SK-N-SH (cell line): ENCODE data around the gene AGPAT3. TPM values are rescaled to one million over a fixed set of nuclear protein-coding genes. Genes with fewer than 3 reads are reported as not detected.

Experiments
- CTCF ChIA-PET: fragments of 300-600, 350-600 bp; formaldehyde crosslinking; extraction: SDS; loops from one replicate; lab custom pipeline; 2021; lab: Yijun Ruan, JAX
- POLR2A ChIA-PET: fragments of 350-600 bp; sonication (Branson Sonifier 250); formaldehyde crosslinking; extraction: SDS; loops from one replicate; lab custom pipeline; 2020; ENCODE audit warnings: antibody characterized with exemption, inconsistent platforms; lab: Yijun Ruan, JAX
- DNase-seq: peaks from one replicate; pipeline ENCODE4 v3.0.0; 2012
- H2AFZ ChIP-seq: fragments of 200-600 bp; sonication (generic); 2 replicates; pipeline ENCODE4 v1.8.1; 2016; ENCODE audit warnings: antibody characterized with exemption, mild to moderate bottlenecking, low read depth
- H3F3A ChIP-seq: fragments of 200-600 bp; sonication (generic); replicated peaks from 2 replicates; pipeline ENCODE3; 2016; ENCODE audit warnings: antibody characterized with exemption, mild to moderate bottlenecking; ENCODE audit not compliant: insufficient read depth
- H3K27ac ChIP-seq, 2 experiments: fragments of 200-500 bp in 1 of 2; fragments of 200-600 bp in 1 of 2; sonication (Bioruptor generic) in 1 of 2; sonication (generic), shearing (Covaris generic) in 1 of 2; 2 replicates each; pipeline versions ENCODE4 v1.5.1 to v1.6.1; 2014 to 2016; ENCODE audit warnings: low read depth in 2 of 2, inconsistent platforms in 1 of 2, low read length in 1 of 2, mild to moderate bottlenecking in 1 of 2, mixed read lengths in 1 of 2
- H3K27me3 ChIP-seq: fragments of 200-600 bp; sonication (generic), shearing (Covaris generic); 2 replicates; pipeline ENCODE4 v1.6.1; 2016; ENCODE audit warnings: mixed run types; ENCODE audit not compliant: insufficient read depth
- H3K36me3 ChIP-seq, 2 experiments: fragments of 200-500 bp in 1 of 2; fragments of 200-600 bp in 1 of 2; sonication (Bioruptor generic) in 1 of 2; sonication (generic) in 1 of 2; replicated peaks in 1 of 2; 2 replicates each; pipeline versions ENCODE3 to v1.5.1; 2014 to 2016; ENCODE audit warnings: low read length in 1 of 2, mild to moderate bottlenecking in 1 of 2; ENCODE audit not compliant: insufficient read depth in 2 of 2, control insufficient read depth in 1 of 2
- H3K4me1 ChIP-seq, 2 experiments: fragments of 200-500 bp in 1 of 2; fragments of 200-600 bp in 1 of 2; sonication (Bioruptor generic) in 1 of 2; sonication (generic), shearing (Covaris generic) in 1 of 2; 2 replicates each; pipeline versions ENCODE4 v1.5.1 to v1.6.1; 2014 to 2016; ENCODE audit warnings: low read depth in 1 of 2, low read length in 1 of 2, mixed run types in 1 of 2; ENCODE audit not compliant: insufficient read depth in 2 of 2, control insufficient read depth in 1 of 2
- H3K4me2 ChIP-seq: fragments of 200-600 bp; sonication (generic), shearing (Covaris generic); 2 replicates; pipeline ENCODE4 v1.6.1; 2017; ENCODE audit warnings: mixed run types
- H3K4me3 ChIP-seq, 2 experiments: fragments of 200-500 bp in 1 of 2; fragments of 200-600 bp in 1 of 2; sonication (Bioruptor generic) in 1 of 2; sonication (generic), shearing (Covaris generic) in 1 of 2; 2 replicates each; pipeline versions ENCODE4 v1.5.1 to v1.8.1; 2014 to 2016; ENCODE audit warnings: low read depth in 2 of 2, inconsistent platforms in 1 of 2, low read length in 1 of 2, mild to moderate bottlenecking in 1 of 2, mixed read lengths in 1 of 2, moderate library complexity in 1 of 2
- H3K79me2 ChIP-seq: fragments of 200-600 bp; sonication (generic); 2 replicates; pipeline ENCODE4 v1.8.1; 2017; ENCODE audit warnings: mild to moderate bottlenecking; ENCODE audit not compliant: insufficient read depth
- H3K9ac ChIP-seq: fragments of 200-600 bp; sonication (generic); 2 replicates; pipeline ENCODE4 v1.6.1; 2017; ENCODE audit warnings: mixed run types
- H3K9me2 ChIP-seq: fragments of 200-600 bp; sonication (generic); 2 replicates; pipeline ENCODE4 v1.6.1; 2017; ENCODE audit warnings: mixed run types
- H3K9me3 ChIP-seq: fragments of 200-600 bp; sonication (generic); 2 replicates; pipeline ENCODE4 v1.6.1; 2017; ENCODE audit warnings: mixed run types, mild to moderate bottlenecking, moderate library complexity
- H4K20me1 ChIP-seq: fragments of 200-600 bp; sonication (generic); 2 replicates; pipeline ENCODE4 v1.6.1; 2017; ENCODE audit warnings: mild to moderate bottlenecking, mixed run types; ENCODE audit not compliant: insufficient read depth
- CTCF ChIP-seq: fragments of 200-600 bp; sonication (generic); IDR thresholded peaks from 2 replicates; pipeline ENCODE4 v1.6.1; 2017; ENCODE audit warnings: antibody characterized with exemption, mild to moderate bottlenecking, moderate library complexity
- EP300 ChIP-seq, 2 experiments: IDR thresholded peaks; 2 replicates each; pipeline versions ENCODE4 v1.4.0 to v1.6.1; 2012; ENCODE audit warnings: borderline replicate concordance in 1 of 2, low read depth in 1 of 2, low read length in 1 of 2
- EZH2phosphoT487 ChIP-seq: fragments of 200-600 bp; sonication (generic); IDR thresholded peaks from 2 replicates; pipeline ENCODE4 v1.6.1; 2017; ENCODE audit warnings: low read depth, mixed run types, mild to moderate bottlenecking, antibody characterized with exemption, moderate library complexity, borderline replicate concordance
- FOXJ3 ChIP-seq: sonication (generic); formaldehyde crosslinking; IDR thresholded peaks from 2 replicates; pipeline ENCODE4 v1.5.1; 2020; ENCODE audit warnings: mild to moderate bottlenecking, missing genetic modification reagents
- GABPA ChIP-seq: IDR thresholded peaks from 2 replicates; pipeline ENCODE4 v1.4.0; 2012; ENCODE audit warnings: low read depth, mild to moderate bottlenecking
- JUND ChIP-seq: IDR thresholded peaks from 2 replicates; pipeline ENCODE4 v1.4.0; 2012
- MAX ChIP-seq: IDR thresholded peaks from 2 replicates; pipeline ENCODE4 v1.4.0; 2012; ENCODE audit warnings: low read depth
- MEF2A ChIP-seq: IDR thresholded peaks from 2 replicates; pipeline ENCODE4 v1.4.0; 2012; ENCODE audit warnings: low read depth, borderline replicate concordance
- NRF1 ChIP-seq: IDR thresholded peaks from 2 replicates; pipeline ENCODE4 v1.6.1; 2012; ENCODE audit warnings: low read depth, mild to moderate bottlenecking, low read length
- PBX3 ChIP-seq: IDR thresholded peaks from 2 replicates; pipeline ENCODE4; 2012
- RAD21 ChIP-seq: IDR thresholded peaks from 2 replicates; pipeline ENCODE4 v1.6.1; 2012; ENCODE audit warnings: mild to moderate bottlenecking, low read length
- RFX5 ChIP-seq: IDR thresholded peaks from 2 replicates; pipeline ENCODE4 v1.6.1; 2012; ENCODE audit warnings: mild to moderate bottlenecking, improper control_type of control experiment, low read length
- RXRA ChIP-seq: IDR thresholded peaks from 2 replicates; pipeline ENCODE4 v1.4.0; 2012; ENCODE audit warnings: low read depth, mild to moderate bottlenecking, borderline replicate concordance
- SMC3 ChIP-seq: IDR thresholded peaks from 2 replicates; pipeline ENCODE4 v1.6.1; 2012; ENCODE audit warnings: low read depth, low read length, improper control_type of control experiment
- TAF1 ChIP-seq: IDR thresholded peaks from 2 replicates; pipeline ENCODE4 v1.6.1; 2012; ENCODE audit warnings: low read depth, mild to moderate bottlenecking, low read length, moderate library complexity, borderline replicate concordance
- TCF12 ChIP-seq: IDR thresholded peaks from 2 replicates; pipeline ENCODE4 v1.4.0; 2012
- YY1 ChIP-seq: IDR thresholded peaks from 2 replicates; pipeline ENCODE4 v1.4.0; 2012; ENCODE audit warnings: low read depth, mild to moderate bottlenecking
- ZBTB33 ChIP-seq: IDR thresholded peaks from 2 replicates; pipeline ENCODE4 v1.4.0; 2012; ENCODE audit warnings: low read depth, borderline replicate concordance
- WGBS: methylation state at CpG from one replicate; pipeline ENCODE4 v1.1.6; 2017; ENCODE audit warnings: low lambda C conversion rate; 5-methylcytosine and 5-hydroxymethylcytosine counted together
- polyA plus RNA-seq, 3 experiments: library from polyadenylated mRNA; depleted of rRNA; stranded (reverse); fragments of >200 nt; gene quantifications; 2 replicates each; pipeline ENCODE4 v1.2.3, GENCODE V29; 2012

AGPAT3 gene
- polyA plus RNA-seq, 1 of the 3 experiments (the other 2 are of a cell fraction): 35.3 TPM

GRCh38 chr21:43931489-43931888 lies 66.5 kb downstream of the AGPAT3 start:
- no peak for TF ChIP-seq CTCF
- TF ChIP-seq RXRA: no peak
- TF ChIP-seq RAD21: no peak
- TF ChIP-seq RFX5: no peak
- no peak for TF ChIP-seq PBX3
- no peak for TF ChIP-seq EP300 (IDR thresholded peaks at IDR 0.05; ENCODE audit: borderline replicate concordance in 1 of 2, low read depth in 1 of 2, low read length in 1 of 2)
- no peak for TF ChIP-seq ZBTB33
- no peak for TF ChIP-seq JUND
- TF ChIP-seq MEF2A: no peak
- no peak for TF ChIP-seq FOXJ3
- TF ChIP-seq EZH2phosphoT487: no peak
- TF ChIP-seq YY1: no peak
- no peak for TF ChIP-seq GABPA
- no peak for TF ChIP-seq TAF1
- no peak for TF ChIP-seq NRF1
- no peak for TF ChIP-seq TCF12
- no peak for TF ChIP-seq SMC3
- no peak for TF ChIP-seq MAX
- Histone ChIP-seq H3K4me1 (no peaks in the 10 kb centered on the region; a peak in 1 of 4 replicates), H4K20me1 (0 out of 2 replicates have a peak, but pooled peaks cover 2% of the 10 kb centered on the region), H3K79me2 (peaks cover 7% of the 10 kb centered on the region; the same call in 1 of the 2 replicates), H3K36me3 (peaks cover 0 to 20% of the 10 kb centered on the region in 2 experiments), H3K9me3 (no peaks in the 10 kb centered on the region), H3K4me2 (no peak overlapping the region), H3K9me2 (no peaks in the 10 kb centered on the region), H3K9ac (no peak overlapping the region), H3K4me3 (no peak overlapping the region), H3F3A (no peaks in the 10 kb centered on the region), H2AFZ (no peak overlapping the region), H3K27ac (no peak overlapping the region), H3K27me3 (no peaks in the 10 kb centered on the region)
- 97% methylated on average over 13 of the region's 13 CpGs for WGBS
- POLR2A ChIA-PET: no interaction called here
- CTCF ChIA-PET: interaction anchor here (0.7 to 1.9 kb wide), 2 partner anchors 10 to 13 kb away, joined by 4 read pairs; no protein-coding TSS in a partner anchor
- no peak for DNase-seq
